Lung microvascular endothelial cell (primary cell): ENCODE measurements around the gene PDE4D. TPM values are rescaled to one million over a fixed set of nuclear protein-coding genes. Genes with fewer than 3 reads are reported as not detected.
A peak's percentile ranks its signal among the peaks of the same experiment; 100 is the strongest.
"Not testable (repeated sequence)": the region's sequence is repeated elsewhere in the genome, so short reads cannot be mapped to it uniquely, and the experiment has no call there.

Source experiments
- DNase-seq, 2 donors: peaks; one replicate each; pipeline versions ENCODE4 v3.0.0 to v3.0.0-alpha.2; 2010; ENCODE audit warnings: low read depth in 2 of 2
- total RNA-seq: library from RNA; depleted of rRNA; stranded (reverse); fragments of >200 nt; gene quantifications from 2 replicates; pipeline ENCODE4 v1.2.1, GENCODE V29; 2014

Gene PDE4D
- total RNA-seq, 1 donor from 2014 or later = 23.8 TPM

GRCh38 chr5:59424515-59424914, 469.0 kb downstream of the PDE4D start:
- no peak for DNase-seq

GRCh38 chr5:59423021-59423420, 470.5 kb downstream of the PDE4D start:
- peak in 1 of 2 donors; percentile 12 for DNase-seq

GRCh38 chr5:59421986-59422941, 471.3 kb downstream of the PDE4D start:
- DNase-seq = no peak

- DNase-seq = no peak
Observed at GRCh38 chr5:59420596-59420995, 472.9 kb downstream of the PDE4D start.

- DNase-seq = no peak
Observed at GRCh38 chr5:59418808-59419207, 474.7 kb downstream of the PDE4D start.

- no peak for DNase-seq
Observed at GRCh38 chr5:59416451-59416850, 477.1 kb downstream of the PDE4D start.

- DNase-seq = no peak
Observed at GRCh38 chr5:59416026-59416425, 477.5 kb downstream of the PDE4D start.

GRCh38 chr5:59412428-59412827, 481.1 kb downstream of the PDE4D start:
- no peak for DNase-seq

GRCh38 chr5:59408997-59409396, 484.5 kb downstream of the PDE4D start:
- DNase-seq = not testable (repeated sequence)

- DNase-seq = no peak
Observed at GRCh38 chr5:59407967-59408366, 485.6 kb downstream of the PDE4D start.

GRCh38 chr5:59401637-59402036, 491.9 kb downstream of the PDE4D start:
- no peak for DNase-seq

- DNase-seq = not testable (repeated sequence)
Observed at GRCh38 chr5:59394956-59395355, 498.6 kb downstream of the PDE4D start.

- DNase-seq = no peak
Observed at GRCh38 chr5:59393585-59394420, 499.7 kb downstream of the PDE4D start.

GRCh38 chr5:59391576-59391975, 501.9 kb downstream of the PDE4D start:
- DNase-seq = no peak

GRCh38 chr5:59390989-59391388, 502.5 kb downstream of the PDE4D start:
- DNase-seq = no peak

GRCh38 chr5:59390074-59390659, 503.4 kb downstream of the PDE4D start:
- peak; percentile 37 to 53 for DNase-seq

- DNase-seq = no peak
Observed at GRCh38 chr5:59387127-59387526, 506.4 kb downstream of the PDE4D start.

- DNase-seq = no peak
Observed at GRCh38 chr5:59385700-59386099, 507.8 kb downstream of the PDE4D start.

- DNase-seq = peak; percentile 74 to 79
Observed at GRCh38 chr5:59380350-59380951, 513.1 kb downstream of the PDE4D start.

- DNase-seq = not testable (repeated sequence)
Observed at GRCh38 chr5:59374036-59374435, 519.5 kb downstream of the PDE4D start.

GRCh38 chr5:59371525-59372127, 521.9 kb downstream of the PDE4D start:
- no peak for DNase-seq
